Pulmonary artery endothelial cell (primary cell): ENCODE measurements around the gene TCEAL9. TPM values are rescaled to one million over a fixed set of nuclear protein-coding genes. Genes with fewer than 3 reads are reported as not detected.

Source experiments
- total RNA-seq: library from RNA; depleted of rRNA; stranded (reverse); fragments of >200 nt; gene quantifications from 2 replicates; pipeline ENCODE4 v1.2.3, GENCODE V29; 2014

The TCEAL9 gene
- total RNA-seq, 1 donor from 2014 or later, result 81.4 TPM

Other genes with a start within 250 kb of the TCEAL9 start
- 19.1 and 20.6 TPM in 2 replicates for gene BEX4, start 141.4 kb upstream of the TCEAL9 start, total RNA-seq
- gene TCEAL8, start 101.4 kb upstream of the TCEAL9 start, total RNA-seq, result 70.2 and 88.2 TPM in 2 replicates
- not detected in 2 replicates for gene TCEAL5, start 79.8 kb upstream of the TCEAL9 start, total RNA-seq
- 0.67 and 0.86 TPM in 2 replicates for gene BEX2, start 45.5 kb upstream of the TCEAL9 start, total RNA-seq
- 1.9 and 15.7 TPM in 2 replicates for gene TCEAL7, start 26.3 kb upstream of the TCEAL9 start, total RNA-seq
- 232 and 264 TPM in 2 replicates for gene BEX3, start 20.0 kb downstream of the TCEAL9 start, total RNA-seq
- not detected in 2 replicates for gene RAB40A, start 163.0 kb downstream of the TCEAL9 start, total RNA-seq
- gene TCEAL4, start 229.0 kb downstream of the TCEAL9 start, total RNA-seq, result 43.3 and 50.0 TPM in 2 replicates